Tibial nerve (tissue), 4 donors: ENCODE data around the gene AMY2A.
"Not testable (repeated sequence)": the region's sequence is repeated elsewhere in the genome, so short reads cannot be mapped to it uniquely, and the experiment has no call there.

Source experiments
- EP300 ChIP-seq, 2 donors: sonication (generic); formaldehyde crosslinking; IDR thresholded peaks; one replicate each; pipeline ENCODE4 v1.6.1; 2017; ENCODE audit warnings: antibody characterized with exemption in 2 of 2, mild to moderate bottlenecking in 1 of 2
- TF ChIP-seq, protein P1 (sequence below), 5 experiments: fragments of 200-600 bp in 3 of 5; fragments of 450-650 bp in 2 of 5; sonication (generic) in 3 of 5; IDR thresholded peaks; one replicate each; pipeline ENCODE4 v1.5.1; 2016 to 2019; ENCODE audit warnings: antibody characterized with exemption in 5 of 5, mild to moderate bottlenecking in 3 of 5, moderate library complexity in 2 of 5

GRCh38 chr1:103602740-103603139 is 14.5 kb upstream of the AMY2A start:
- TF ChIP-seq, protein P1, sequence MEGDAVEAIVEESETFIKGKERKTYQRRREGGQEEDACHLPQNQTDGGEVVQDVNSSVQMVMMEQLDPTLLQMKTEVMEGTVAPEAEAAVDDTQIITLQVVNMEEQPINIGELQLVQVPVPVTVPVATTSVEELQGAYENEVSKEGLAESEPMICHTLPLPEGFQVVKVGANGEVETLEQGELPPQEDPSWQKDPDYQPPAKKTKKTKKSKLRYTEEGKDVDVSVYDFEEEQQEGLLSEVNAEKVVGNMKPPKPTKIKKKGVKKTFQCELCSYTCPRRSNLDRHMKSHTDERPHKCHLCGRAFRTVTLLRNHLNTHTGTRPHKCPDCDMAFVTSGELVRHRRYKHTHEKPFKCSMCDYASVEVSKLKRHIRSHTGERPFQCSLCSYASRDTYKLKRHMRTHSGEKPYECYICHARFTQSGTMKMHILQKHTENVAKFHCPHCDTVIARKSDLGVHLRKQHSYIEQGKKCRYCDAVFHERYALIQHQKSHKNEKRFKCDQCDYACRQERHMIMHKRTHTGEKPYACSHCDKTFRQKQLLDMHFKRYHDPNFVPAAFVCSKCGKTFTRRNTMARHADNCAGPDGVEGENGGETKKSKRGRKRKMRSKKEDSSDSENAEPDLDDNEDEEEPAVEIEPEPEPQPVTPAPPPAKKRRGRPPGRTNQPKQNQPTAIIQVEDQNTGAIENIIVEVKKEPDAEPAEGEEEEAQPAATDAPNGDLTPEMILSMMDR (IDR thresholded peaks at IDR 0.05), result not testable (repeated sequence)
- not testable (repeated sequence) for TF ChIP-seq EP300 (IDR thresholded peaks at IDR 0.05)
